NB4 (cell line): Measurements from ENCODE around the gene GAST.
"Not testable (repeated sequence)": the region's sequence is repeated elsewhere in the genome, so short reads cannot be mapped to it uniquely, and the experiment has no call there.

Experiments
- DNase-seq: peaks from one replicate; pipeline ENCODE4 v3.0.0; 2010; ENCODE audit warnings: low read depth
- H3K4me3 ChIP-seq: one replicate; pipeline ENCODE4 v1.5.1; 2011; ENCODE audit warnings: mild to moderate bottlenecking, low read depth, low read length, moderate library complexity
- CTCF ChIP-seq: IDR thresholded peaks from one replicate; pipeline ENCODE4 v1.5.1; 2012; ENCODE audit warnings: low read depth, low read length
- MAX ChIP-seq: IDR thresholded peaks from 2 replicates; pipeline ENCODE4 v1.6.1; 2011; ENCODE audit warnings: low read depth, low read length
- MYC ChIP-seq: IDR thresholded peaks from 2 replicates; pipeline ENCODE4 v1.6.1; 2011; ENCODE audit warnings: low read depth, low read length
- POLR2A ChIP-seq: IDR thresholded peaks from 2 replicates; pipeline ENCODE4 v1.6.1; 2011; ENCODE audit warnings: mild to moderate bottlenecking; ENCODE audit not compliant: insufficient read length; ENCODE audit errors: extremely low read depth

The GAST gene

GRCh38 chr17:41666237-41666641, 45.9 kb upstream of the GAST start:
- DNase-seq = peak; percentile 36

GRCh38 chr17:41666708-41667279, 45.3 kb upstream of the GAST start:
- H3K4me3 ChIP-seq = no peak overlapping the region
- TF ChIP-seq CTCF (peak; percentile 79), MYC (peak; percentile 6; the same call in 1 of the 2 replicates), MAX (peak; percentile 47; the same call in 1 of the 2 replicates), POLR2A (no peak)
- DNase-seq = peak; percentile 79

More at GRCh38 chr17:41666237-41666641, 45.9 kb upstream of the GAST start:
- TF ChIP-seq MYC (no peak), MAX (no peak), CTCF (no peak), POLR2A (no peak)
- no peak overlapping the region for H3K4me3 ChIP-seq

- no peak for TF ChIP-seq MYC
- no peak for TF ChIP-seq MAX
- TF ChIP-seq POLR2A = no peak
- TF ChIP-seq CTCF = no peak
- DNase-seq = peak; percentile 33
- H3K4me3 ChIP-seq = no peak overlapping the region
These were observed 44.7 kb upstream of the GAST start for GRCh38 chr17:41667280-41668041.

- no peak overlapping the region for H3K4me3 ChIP-seq
- DNase-seq = no peak
- TF ChIP-seq POLR2A (no peak), CTCF (no peak), MYC (no peak), MAX (no peak)
These were observed 40.0 kb upstream of the GAST start for GRCh38 chr17:41672153-41672552.

GRCh38 chr17:41675157-41676057, 36.7 kb upstream of the GAST start:
- DNase-seq, H3K4me3 ChIP-seq: not testable (repeated sequence)

- TF ChIP-seq MAX (no peak), POLR2A (no peak), CTCF (no peak)
These were observed 36.1 kb upstream of the GAST start for GRCh38 chr17:41676058-41676419.

More at GRCh38 chr17:41676058-41676419, 36.1 kb upstream of the GAST start:
- no peak for DNase-seq
- H3K4me3 ChIP-seq = no peak overlapping the region
